Fibroblast of skin of abdomen (primary cell): Measurements from ENCODE around the gene PRKCD.

ENCODE experiments used
- DNase-seq: peaks from one replicate; pipeline ENCODE4 v3.0.0-alpha.2; 2013

PRKCD gene

GRCh38 chr3:53190659-53191058, 29.6 kb downstream of the PRKCD start:
- DNase-seq = no peak

- DNase-seq = no peak
Observed at GRCh38 chr3:53191836-53192480, 30.9 kb downstream of the PRKCD start.

DNA sequence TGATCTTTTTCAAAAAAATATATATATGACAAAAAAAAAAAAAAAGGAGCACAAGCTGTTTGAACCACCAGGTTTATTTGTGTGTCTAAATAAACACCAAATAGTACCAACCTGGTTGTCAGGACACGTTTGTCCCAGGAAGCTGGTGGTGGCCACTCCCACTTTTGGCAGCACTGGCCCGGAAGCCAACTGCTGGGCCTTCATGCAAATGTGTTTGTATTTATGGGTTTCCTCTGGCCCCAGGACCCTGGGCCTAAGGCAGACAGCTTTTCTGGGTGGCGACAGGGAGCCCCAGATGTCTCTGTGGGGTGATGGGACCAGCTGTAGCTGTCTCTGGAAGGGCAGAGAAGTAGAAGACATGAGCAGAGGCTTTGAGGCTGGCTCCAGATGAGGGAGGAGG, 31.6 kb downstream of the PRKCD start:
- no peak for DNase-seq

GRCh38 chr3:53193466-53194209, 32.6 kb downstream of the PRKCD start:
- no peak for DNase-seq

DNA sequence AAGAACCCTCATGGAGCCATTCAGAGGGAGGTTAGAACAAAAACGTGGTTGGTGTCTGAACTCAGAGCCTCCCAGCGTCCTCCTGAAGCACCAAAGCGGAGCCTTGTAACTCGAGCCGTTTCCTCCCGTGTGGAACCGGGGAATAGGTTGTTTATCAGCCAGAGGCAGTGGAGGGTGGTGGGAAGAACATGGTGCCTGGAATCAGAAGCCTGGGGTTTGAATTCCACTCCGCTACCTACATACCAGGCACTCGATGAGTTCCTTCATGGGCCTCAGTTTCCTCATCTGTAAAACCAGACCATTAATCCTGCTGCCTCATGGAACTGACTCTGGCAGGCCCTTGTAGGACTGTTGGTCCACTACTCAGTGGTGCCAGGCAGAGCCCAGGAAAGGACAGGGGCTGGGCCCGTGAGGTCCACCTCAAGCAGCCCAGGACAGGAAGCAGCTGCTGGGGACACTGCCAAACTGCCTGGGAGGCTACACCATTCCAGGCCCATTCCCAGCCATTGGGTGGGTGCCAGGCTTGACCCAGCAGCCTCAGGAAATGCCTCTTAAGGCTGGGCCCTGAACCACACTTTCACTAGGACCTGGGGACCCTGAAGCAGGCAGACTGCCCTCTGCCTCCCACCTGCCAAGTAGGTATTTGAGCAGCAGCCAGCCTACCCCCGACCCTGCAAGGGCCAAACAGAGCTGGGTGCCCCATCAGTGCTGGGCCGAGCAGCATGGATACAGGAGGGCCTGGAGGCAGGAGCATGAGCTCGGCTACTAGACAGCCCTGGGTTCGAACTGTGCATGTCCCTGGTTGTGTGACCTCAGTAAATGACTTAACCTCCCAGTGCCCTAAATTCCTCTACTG, 33.4 kb downstream of the PRKCD start:
- peak; percentile 25 for DNase-seq

- DNase-seq = no peak
Observed at GRCh38 chr3:53195066-53195450, 34.0 kb downstream of the PRKCD start.

DNA sequence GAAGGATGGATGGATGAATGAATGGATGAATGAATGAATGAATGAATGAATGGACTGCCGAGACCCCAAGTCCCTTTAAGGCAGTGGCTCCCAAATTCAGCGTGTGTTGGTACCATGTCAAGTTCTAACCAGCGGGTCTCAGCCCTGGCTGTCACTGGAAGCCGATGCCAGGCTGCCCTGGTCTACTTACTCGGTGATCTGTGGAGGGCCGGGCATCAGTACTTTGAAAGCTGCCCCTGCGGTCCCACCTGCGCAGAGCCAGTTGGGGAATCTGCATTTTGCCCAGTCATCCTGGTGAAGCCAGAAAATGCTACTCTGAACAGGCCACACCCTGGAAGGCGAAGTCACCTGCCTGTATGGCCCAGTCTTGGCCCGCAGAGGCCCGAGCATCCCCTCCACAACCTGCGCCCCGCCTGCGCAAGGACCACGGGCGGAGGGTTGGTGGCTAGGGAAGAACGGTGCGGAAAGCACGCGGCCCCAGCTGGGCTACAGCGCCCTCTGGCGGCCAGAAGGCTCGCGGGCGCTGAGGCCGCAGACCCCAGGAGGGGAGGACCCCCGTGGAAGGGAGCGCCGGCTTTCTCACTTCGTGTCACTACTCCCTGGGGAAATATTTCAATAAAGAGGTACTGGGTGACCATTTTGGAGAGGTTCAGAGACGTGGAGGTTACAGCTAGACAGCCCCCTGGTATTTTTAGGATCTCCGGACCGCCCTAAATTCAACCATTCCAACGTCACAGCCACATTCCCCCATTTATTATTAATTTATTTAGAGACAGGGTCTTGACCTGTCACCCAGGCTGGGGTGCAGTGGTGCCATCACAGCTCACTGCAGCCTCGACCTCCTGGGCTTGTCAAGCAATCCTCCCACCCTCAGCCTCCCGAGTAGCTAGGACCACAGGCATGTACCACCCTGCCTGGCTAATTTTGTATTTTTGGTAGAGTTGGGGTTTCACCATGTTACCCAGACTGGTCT, 34.9 kb downstream of the PRKCD start:
- peak; percentile 28 for DNase-seq

DNA sequence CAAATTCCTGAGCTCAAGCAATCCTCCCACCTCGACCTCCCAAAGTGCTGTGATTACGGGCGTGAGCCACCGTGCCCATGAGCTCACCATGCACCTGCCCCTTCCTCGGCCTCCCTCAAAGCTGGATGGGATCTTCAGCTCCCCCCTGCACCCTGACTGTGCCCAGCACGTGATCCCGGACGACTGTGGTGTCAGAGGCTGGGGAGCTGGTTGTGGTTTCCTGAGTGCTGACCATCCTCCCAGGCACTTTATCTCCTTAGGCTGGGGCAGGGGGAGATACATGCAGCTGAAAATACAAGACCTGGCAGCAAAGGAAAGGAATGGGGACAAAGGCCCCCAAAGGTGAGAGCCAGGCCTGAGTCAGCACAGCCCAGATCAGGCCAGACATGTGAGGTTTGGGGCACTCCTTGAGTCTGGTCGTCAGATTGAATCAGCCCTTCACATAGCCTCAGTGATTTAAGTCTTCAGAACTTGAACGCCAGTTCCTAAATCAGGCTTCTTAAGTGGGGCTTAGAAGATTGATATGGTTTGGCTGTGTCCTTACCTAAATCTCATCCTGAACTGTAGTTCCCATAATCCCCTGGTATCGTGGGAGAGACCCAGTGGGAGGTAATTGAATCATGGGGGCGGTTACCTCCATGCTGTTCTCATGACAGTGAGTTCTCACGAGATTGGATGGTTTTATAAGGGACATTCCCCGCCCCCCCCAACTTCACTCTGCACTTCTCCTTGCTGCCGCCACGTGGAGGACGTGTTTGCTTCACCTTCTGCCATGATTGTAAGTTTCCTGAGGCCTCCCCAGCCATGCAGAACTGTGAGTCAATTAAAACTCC, 35.8 kb downstream of the PRKCD start:
- peak; percentile 73 for DNase-seq

- DNase-seq = no peak
Observed at GRCh38 chr3:53198256-53198977, 37.4 kb downstream of the PRKCD start.

DNA sequence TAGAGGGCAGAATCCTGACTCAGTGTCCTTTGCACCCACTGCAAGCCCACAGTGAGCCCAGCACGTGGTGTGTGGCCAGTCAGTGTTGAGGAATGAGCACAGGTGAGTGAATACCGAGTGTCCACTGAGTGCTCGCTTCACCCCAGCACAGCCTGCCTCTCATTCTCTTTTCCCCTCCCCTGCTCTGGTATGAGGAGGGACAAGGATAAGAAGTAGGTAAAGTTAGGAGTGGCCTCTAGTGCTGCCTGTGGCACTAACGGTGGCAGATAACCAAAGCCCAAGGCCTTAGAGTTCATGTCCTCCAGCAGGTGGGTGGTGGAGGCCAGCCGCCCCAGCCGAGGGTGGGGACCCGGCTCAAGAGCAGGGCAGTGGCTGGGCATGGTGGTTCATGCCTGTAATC, 38.0 kb downstream of the PRKCD start:
- DNase-seq = no peak

DNA sequence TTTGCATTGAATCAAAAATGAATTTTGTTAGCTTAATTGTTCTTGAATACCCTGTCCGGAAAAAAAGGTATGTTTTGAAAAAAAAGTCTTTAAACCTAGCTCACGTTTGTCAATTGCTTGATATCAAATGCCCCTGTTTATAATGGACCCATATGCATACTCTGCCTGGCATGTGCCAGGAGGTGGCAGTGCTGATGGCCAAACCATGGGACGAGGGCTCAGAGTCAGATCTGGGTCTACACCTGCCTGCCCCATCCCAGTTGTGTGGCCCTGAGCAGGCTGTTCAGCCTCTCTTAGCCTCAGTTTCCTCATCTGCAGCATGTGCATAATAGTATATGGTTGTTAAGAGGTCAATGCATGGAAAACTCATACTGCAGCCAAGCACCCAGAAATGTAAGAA, 38.8 kb downstream of the PRKCD start:
- DNase-seq = no peak

- DNase-seq = no peak
Observed at GRCh38 chr3:53200501-53201498, 39.8 kb downstream of the PRKCD start.

- DNase-seq = no peak
Observed at GRCh38 chr3:53202331-53203015, 41.5 kb downstream of the PRKCD start.

GRCh38 chr3:53211706-53212702, 51.0 kb downstream of the PRKCD start:
- no peak for DNase-seq

- DNase-seq = no peak
Observed at GRCh38 chr3:53213276-53213675, 52.3 kb downstream of the PRKCD start.

- DNase-seq = peak; percentile 35
Observed at GRCh38 chr3:53215816-53216215, 54.8 kb downstream of the PRKCD start.

DNA sequence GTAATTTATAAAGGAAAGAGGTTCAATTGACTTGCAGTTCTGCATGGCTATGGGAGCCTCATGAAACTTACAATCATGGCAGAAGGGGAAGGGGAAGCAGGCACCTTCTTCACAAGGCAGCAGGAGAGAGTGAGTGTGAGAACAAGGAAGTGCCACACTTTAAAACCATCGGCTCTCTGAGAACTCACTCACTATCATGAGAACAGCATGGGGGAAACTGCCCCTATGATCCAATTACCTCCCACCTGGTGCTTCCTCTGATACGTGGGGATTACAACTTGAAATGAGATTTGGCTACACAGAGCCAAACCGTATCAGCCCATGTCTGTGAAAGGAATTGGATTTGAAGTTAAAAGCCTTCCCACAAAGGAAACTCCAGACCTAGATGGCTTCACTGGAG, 55.7 kb downstream of the PRKCD start:
- DNase-seq = no peak
